Uterus (tissue), 2 donors: ENCODE results near the gene KLF6.

Experiments
- CTCF ChIP-seq, 4 experiments: fragments of 200-600 bp in 2 of 4; fragments of 450-650 bp in 2 of 4; sonication (generic) in 2 of 4; IDR thresholded peaks; one replicate each; pipeline ENCODE4 v1.5.1; 2016 to 2019; ENCODE audit warnings: antibody characterized with exemption in 4 of 4, mild to moderate bottlenecking in 2 of 4, moderate library complexity in 1 of 4
- POLR2A ChIP-seq, 2 donors: fragments of 450-650 bp; IDR thresholded peaks; one replicate each; pipeline ENCODE4 v1.6.1; 2016; ENCODE audit warnings: antibody characterized with exemption in 2 of 2, mild to moderate bottlenecking in 1 of 2, moderate library complexity in 1 of 2

- TF ChIP-seq POLR2A (IDR thresholded peaks at IDR 0.05) (no peak), CTCF (IDR thresholded peaks at IDR 0.05) (no peak)
Measured at GRCh38 chr10:3830946-3831345, 45.9 kb upstream of the KLF6 start.
